ENCODE measurements around the gene SOX5.

GRCh38 chr12:23862701-23863100 lies 86.8 kb downstream of the SOX5 start:
- no peak for TF ChIP-seq CTCF (IDR thresholded peaks at IDR 0.05; ENCODE audit: poor library complexity)
- no peak for TF ChIP-seq EZH2phosphoT487 (IDR thresholded peaks at IDR 0.05; ENCODE audit: low read depth, severe bottlenecking, unreplicated experiment)
- TF ChIP-seq EZH2 (IDR thresholded peaks at IDR 0.05; ENCODE audit: borderline replicate concordance), result no peak

Data from hepatocyte (in vitro differentiated cells).